HTERT RPE-1 (cell line): ENCODE measurements around the gene SLC9B2.

Experiments
- in situ Hi-C: fragments of 300-500 bp; cut with MboI; formaldehyde crosslinking; loops from 4 replicates; pipeline ENCODE4 v1.14.3; 2020; ENCODE audit warnings: low sequenced_read_pairs

Gene SLC9B2

DNA sequence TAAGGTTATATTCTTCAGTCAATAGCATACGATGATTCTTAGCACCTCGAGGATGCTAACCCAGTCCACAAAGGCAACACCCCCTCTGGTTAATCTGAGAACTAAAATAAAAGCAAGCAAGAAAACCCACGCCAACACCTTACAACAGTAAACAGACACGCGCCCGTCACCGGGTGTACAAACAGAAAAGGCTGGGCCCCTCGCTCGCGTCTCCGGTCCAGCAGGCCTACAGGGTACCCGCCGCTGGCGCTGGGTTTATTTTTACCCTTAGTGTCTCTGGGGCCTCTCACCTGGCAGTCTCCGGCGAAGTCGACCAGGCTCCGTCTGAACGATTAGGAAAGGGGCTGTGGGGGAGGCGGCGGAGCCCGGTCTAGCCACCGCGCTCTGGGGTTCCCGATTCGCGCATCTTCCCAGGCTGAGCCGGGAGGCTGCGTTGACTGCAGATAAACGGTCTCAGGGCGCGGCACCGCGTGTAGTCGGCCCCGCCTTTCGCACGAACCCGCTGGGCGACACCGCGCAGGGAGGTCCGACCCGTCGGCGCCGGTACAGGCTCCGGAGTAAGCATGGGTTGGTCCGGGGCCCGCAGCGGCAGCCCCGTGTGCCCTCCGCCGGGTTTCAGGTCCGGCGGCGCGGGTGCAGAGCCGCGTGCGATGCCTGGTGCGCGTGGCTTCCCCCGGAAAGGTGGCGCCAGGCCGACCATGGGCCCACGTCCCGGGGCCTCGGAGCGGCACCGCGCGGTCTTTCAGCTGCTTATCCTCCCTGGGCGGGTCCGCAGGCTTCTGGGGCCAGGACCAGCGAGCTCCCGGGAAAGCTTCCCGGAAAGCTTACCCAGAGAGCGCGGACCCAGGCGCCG lies 441 bp downstream of the SLC9B2 start:
- in situ Hi-C loops, result no loop called here

DNA sequence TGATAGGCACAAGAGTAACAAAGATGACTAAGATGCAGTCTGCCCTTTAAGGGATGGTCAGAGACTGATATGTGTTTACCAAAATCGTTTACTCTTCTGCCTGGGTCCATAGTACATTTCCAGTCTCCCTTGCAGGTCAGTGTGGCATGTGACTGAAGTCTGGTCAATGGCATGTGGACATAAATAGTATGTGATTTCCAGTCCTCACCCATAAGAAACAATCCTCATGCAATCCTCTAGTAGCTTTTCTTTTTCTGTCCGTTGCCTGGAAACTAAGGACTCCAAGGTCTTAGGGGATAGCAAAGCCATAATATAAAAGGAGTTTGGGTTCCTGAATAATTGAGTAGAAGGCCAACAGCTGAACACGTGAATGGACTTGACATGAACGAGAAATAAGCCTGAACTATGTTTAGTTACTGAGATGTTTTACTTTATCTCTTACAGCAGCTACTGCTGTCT lies 1.1 kb downstream of the SLC9B2 start:
- in situ Hi-C loops, result no loop called here

DNA sequence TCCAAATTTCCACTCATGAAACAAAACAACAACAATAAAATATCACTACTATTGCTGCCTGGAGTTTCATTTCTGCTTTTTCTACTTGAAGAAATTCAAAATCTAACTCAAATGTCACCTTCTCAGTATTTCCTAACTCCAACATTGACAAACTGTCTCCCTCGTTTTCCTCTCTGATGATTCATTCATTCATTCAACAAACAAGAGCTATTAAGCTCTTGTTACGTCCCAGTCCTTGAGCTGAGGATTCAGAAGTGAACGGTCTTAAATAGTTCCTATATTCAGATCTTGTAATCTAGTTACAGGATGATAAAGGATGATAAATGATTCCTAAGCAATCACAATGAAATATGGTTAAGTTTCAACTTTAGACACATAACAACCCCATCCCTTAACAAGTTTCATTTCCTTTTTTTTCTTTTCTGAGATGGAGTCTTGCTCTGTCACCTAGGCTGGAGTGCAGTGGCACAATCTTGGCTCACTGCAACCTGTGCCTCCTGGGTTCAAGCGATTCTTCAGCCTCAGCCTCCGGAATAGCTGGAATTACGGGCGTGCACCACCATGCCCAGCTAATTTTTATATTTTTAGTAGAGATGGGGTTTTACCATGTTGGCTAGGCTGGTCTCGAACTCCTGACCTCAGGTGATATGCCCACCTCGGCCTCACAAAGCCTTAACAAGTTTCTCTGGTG lies 1.7 kb downstream of the SLC9B2 start:
- in situ Hi-C loops, result no loop called here

GRCh38 chr4:103073792-103074438 lies 2.6 kb downstream of the SLC9B2 start:
- in situ Hi-C loops, result no loop called here

- in situ Hi-C loops, result no loop called here
Measured at GRCh38 chr4:103067841-103068547, 8.6 kb downstream of the SLC9B2 start.

GRCh38 chr4:103060453-103061148 lies 16.0 kb downstream of the SLC9B2 start:
- in situ Hi-C loops, result no loop called here

DNA sequence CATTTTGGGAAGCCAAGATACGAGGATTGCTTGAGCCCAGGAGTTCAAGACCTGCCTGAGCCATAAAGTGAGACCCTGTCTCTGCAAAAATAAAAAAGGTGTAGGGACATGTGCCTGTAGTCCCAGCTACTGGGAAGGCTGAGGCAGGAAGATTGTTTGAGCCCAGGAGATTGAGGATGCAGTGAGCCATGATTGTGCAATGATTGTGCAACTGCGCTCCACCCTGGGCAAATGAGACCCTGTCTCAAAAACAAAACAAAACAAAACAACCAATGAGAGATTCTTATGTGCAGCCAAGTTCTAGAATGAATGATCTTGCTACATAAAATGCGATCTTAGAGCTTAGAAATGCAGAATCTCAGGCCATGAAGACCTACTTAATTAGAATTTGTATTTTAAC lies 22.5 kb downstream of the SLC9B2 start:
- in situ Hi-C loops, result no loop called here

GRCh38 chr4:103052779-103053178 lies 23.8 kb downstream of the SLC9B2 start:
- in situ Hi-C loops, result no loop called here

GRCh38 chr4:103052145-103052544 lies 24.4 kb downstream of the SLC9B2 start:
- in situ Hi-C loops, result no loop called here

DNA sequence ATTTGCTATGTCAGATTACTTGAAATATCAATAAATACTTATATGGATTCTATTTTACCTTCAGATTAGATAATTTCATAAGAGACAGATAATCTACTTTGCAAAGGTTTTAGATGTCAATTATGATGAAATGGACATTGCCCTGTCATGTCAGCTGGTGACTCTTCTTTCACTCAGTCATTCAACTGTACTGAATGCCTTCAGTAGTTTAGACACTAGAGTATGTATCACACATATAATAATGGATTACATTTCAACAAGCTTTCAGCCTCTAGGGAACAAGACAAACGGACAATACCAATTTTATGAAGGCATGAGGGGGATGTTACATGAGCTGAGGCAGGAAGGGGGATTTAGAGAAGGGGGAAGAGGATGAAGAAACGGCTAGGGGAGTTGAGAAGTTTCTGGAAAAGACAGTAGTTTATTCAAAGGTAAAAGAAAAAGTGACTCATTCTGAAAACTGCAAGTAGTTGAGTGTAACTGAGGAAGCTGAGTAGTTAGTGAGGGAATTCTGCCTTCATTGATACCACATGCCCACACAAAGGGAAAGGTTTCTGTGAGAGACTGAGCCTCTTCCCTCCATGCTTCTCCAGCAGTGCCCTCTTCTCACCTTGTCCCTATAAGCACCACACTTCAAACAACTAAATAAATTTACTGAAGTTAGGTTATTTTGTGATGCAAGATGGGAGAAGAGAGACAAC lies 25.7 kb downstream of the SLC9B2 start:
- in situ Hi-C loops, result no loop called here

DNA sequence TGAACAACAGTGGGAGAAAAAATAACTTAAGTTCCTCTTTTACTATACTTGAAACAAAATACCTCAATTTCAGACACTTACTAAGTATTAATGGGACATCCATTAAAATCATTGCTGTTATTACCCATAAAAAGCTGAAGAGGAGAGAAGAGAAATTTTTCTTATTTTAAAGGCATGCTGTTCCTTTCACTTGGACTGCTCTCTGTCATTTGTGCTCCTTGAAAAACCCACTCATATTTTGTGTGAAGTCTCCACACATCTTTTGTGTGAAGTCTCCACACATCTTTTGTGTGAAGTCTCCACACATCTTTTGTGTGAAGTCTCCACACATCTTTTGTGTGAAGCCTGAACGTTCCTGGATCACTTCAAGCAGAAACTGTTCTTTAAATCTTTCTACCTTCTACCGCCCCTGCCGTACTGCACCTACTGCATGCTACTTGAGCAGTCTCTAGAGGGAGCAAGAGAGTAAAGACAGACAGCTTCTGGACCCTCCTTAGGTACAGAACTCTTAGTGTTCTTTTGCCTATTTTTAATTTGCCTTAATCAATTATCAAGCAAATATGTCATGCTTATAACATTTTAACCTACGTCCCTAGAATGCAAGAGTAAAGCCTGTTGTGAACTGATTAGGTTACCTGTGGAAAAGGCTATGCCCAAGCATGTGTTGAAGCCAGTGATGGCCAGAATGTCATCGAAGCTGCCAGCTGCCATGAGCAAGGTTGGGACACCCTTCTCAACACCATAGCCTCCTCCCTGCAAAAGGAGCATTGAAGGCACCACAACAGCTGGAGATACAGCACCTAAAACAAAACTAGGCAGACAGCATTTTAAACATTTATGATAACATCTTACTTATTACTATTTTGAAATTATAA lies 29.9 kb downstream of the SLC9B2 start:
- in situ Hi-C loops, result no loop called here

DNA sequence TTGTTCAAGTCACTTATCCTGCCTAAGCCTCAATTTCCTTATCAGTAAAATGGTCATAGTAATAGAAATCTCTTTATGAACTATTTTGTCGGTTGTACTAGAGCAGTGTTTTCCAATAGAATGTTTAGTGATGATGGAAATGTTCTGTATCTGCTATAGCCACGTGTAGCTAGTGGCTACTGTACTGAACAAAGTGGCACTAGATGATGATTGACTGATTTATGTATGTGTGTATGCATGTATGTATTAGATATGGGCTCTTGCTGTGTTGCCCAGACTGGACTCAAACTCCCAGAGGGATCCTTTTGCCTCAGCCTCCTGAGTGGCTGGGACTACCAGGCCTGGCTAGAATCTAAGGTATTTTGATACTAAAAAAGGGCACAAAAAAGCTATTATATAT lies 32.4 kb downstream of the SLC9B2 start:
- in situ Hi-C loops, result no loop called here

DNA sequence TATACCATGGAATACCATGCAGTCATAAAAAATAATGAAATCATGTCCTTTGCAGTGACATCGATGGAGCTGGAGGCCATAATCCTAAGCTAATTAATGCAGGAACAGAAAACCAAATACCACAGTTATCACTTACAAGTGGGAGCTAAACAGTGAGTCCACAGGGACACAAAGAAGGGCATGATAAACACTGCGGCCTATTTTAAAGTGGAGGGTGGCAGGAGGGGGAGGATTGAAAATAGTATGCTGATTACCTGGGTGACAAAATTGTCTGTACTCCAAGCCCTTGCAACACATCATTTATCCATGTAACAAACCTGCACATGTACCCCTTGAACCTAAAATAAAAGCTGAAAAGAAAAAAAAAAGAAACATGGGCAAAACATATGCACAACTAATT lies 40.4 kb downstream of the SLC9B2 start:
- in situ Hi-C loops, result no loop called here

GRCh38 chr4:103032574-103032973 lies 44.0 kb downstream of the SLC9B2 start:
- in situ Hi-C loops, result no loop called here

DNA sequence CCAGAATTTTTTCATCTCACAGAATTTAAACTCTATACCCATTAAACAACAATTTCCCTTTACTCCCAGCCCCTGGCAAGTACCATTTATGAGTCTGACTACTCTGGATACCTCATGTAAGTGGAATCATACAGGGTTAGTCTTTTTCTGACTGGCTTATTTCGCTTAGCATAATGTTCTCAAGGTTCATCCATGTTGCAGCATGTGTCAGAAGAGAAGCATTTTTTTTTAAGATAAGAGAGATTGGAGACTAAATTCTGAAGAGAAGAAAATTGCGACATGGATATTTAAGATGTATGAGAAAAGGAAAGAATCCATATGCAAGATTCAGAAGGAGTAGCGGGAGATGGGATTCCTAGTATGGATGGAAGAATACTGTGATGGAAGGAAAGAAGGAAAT lies 45.8 kb downstream of the SLC9B2 start:
- in situ Hi-C loops, result no loop called here

DNA sequence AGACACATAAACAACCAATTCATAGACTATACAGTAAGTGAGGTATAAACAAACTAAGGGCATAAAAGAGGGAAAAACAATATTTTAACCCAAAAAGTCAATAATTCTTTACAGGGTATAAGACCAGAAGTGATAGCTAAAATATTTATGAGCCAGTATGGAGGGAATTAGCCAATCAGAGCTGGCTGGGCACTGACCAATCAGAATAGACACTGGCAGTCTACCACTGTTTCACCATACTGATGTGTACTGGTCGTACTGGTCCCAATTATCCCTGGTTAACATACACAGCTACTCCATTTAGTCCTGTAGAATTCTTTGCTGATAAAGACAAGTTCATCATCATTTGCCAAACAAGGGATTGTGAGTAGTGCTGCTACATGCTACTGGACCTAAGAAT lies 47.3 kb downstream of the SLC9B2 start:
- in situ Hi-C loops, result no loop called here

- in situ Hi-C loops, result no loop called here
Measured at GRCh38 chr4:103026868-103027267, 49.7 kb downstream of the SLC9B2 start.

- in situ Hi-C loops, result no loop called here
Measured at GRCh38 chr4:103024996-103025395, 51.6 kb downstream of the SLC9B2 start.

DNA sequence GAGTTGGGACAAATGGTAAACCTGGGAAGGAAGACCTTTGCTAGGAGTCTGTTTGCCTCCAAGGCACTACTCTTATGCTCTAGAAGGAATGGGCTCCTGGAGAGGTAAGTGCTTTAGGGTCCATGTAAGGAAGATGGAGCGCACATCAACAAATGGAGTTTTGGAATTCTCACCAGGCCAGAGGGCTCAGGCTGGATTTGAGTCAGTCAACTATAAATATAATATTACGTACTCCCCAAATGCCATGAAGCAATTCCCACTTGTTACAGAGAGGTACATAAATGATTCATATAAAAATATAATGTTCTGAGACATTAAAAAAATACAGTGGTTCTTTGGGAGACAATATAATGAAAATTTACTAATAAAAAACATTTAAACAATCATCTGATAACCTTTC lies 55.4 kb downstream of the SLC9B2 start:
- in situ Hi-C loops, result no loop called here
